Smooth muscle cell (in vitro differentiated cells): ENCODE measurements around the gene SYT1. TPM values are rescaled to one million over a fixed set of nuclear protein-coding genes. Genes with fewer than 3 reads are reported as not detected.

Experiments
- DNase-seq: peaks from one replicate; lab custom pipeline; 2025; ENCODE audit not compliant: unreplicated experiment; lab: John Stamatoyannopoulos, UW
- H2AFZ ChIP-seq: fragments of 200-600 bp; sonication (generic); 2 replicates; pipeline ENCODE4 v1.6.0; 2016; ENCODE audit warnings: antibody characterized with exemption, low read depth, mild to moderate bottlenecking
- H3F3A ChIP-seq: fragments of 200-600 bp; sonication (generic); 2 replicates; pipeline ENCODE4 v1.6.0; 2017; ENCODE audit warnings: antibody characterized with exemption, low read depth
- H3K27ac ChIP-seq: fragments of 200-600 bp; sonication (generic); 2 replicates; pipeline ENCODE4 v1.5.1; 2016; ENCODE audit warnings: low read depth, mild to moderate bottlenecking
- H3K27me3 ChIP-seq: fragments of 200-600 bp; sonication (generic); 2 replicates; pipeline ENCODE4 v1.6.1; 2016; ENCODE audit warnings: low read depth, mild to moderate bottlenecking
- H3K36me3 ChIP-seq: fragments of 200-600 bp; sonication (generic); 2 replicates; pipeline ENCODE4 v1.5.1; 2016; ENCODE audit warnings: low read depth
- H3K4me1 ChIP-seq: fragments of 200-600 bp; sonication (generic); 2 replicates; pipeline ENCODE4 v1.5.1; 2016; ENCODE audit warnings: low read depth
- H3K4me2 ChIP-seq: fragments of 200-600 bp; sonication (generic); 2 replicates; pipeline ENCODE4 v1.6.0; 2016; ENCODE audit warnings: mild to moderate bottlenecking
- H3K4me3 ChIP-seq: fragments of 200-600 bp; sonication (generic); 2 replicates; pipeline ENCODE4 v1.5.1; 2016; ENCODE audit warnings: mild to moderate bottlenecking
- H3K79me2 ChIP-seq: fragments of 200-600 bp; sonication (generic); 2 replicates; pipeline ENCODE4 v1.6.0; 2016; ENCODE audit warnings: low read depth, mild to moderate bottlenecking
- H3K9ac ChIP-seq: fragments of 200-600 bp; sonication (generic); 2 replicates; pipeline ENCODE4 v1.6.0; 2016; ENCODE audit warnings: low read depth
- H3K9me3 ChIP-seq: fragments of 200-600 bp; sonication (generic); replicated peaks from 2 replicates; pipeline ENCODE4 v1.5.1; 2016; ENCODE audit warnings: low read depth
- H4K20me1 ChIP-seq: fragments of 200-600 bp; sonication (generic); 2 replicates; pipeline ENCODE4 v1.6.0; 2016; ENCODE audit warnings: low read depth
- CTCF ChIP-seq: fragments of 200-600 bp; sonication (generic); IDR thresholded peaks from 2 replicates; pipeline ENCODE4 v1.5.1; 2017; ENCODE audit warnings: borderline replicate concordance, mild to moderate bottlenecking, antibody characterized with exemption; ENCODE audit not compliant: insufficient read depth, poor library complexity, severe bottlenecking
- WGBS: methylation state at CpG from one replicate; pipeline ENCODE4 v1.1.7; 2016; ENCODE audit warnings: low lambda C conversion rate; 5-methylcytosine and 5-hydroxymethylcytosine counted together
- polyA plus RNA-seq: library from polyadenylated mRNA; unstranded; fragments of >200 nt; fragmentation: Nextera tagmentation; extraction: Ambion mirVana; gene quantifications from 2 replicates; pipeline ENCODE4 v1.2.1, GENCODE V29; 2016
- total RNA-seq: library from RNA; depleted of rRNA; stranded (reverse); fragments of >200 nt; gene quantifications from 2 replicates; pipeline ENCODE4 v1.2.3, GENCODE V29; 2014

Gene SYT1
- total and polyA plus RNA-seq, 2 experiments from 2014 or later, result 5.2 to 10.2 TPM

GRCh38 chr12:78886719-78887407, 22.3 kb downstream of the SYT1 start:
- H3K36me3 ChIP-seq, result no peaks in the 10 kb centered on the region
- H3K79me2 ChIP-seq, result peaks cover 7% of the 10 kb centered on the region
- no peaks in the 10 kb centered on the region for H3K9me3 ChIP-seq
- H3K4me2 ChIP-seq, result peak overlapping the region; percentile 60
- peak overlapping the region; percentile 74 for H3K9ac ChIP-seq
- no peak for DNase-seq
- no peak for TF ChIP-seq CTCF
- peak overlapping the region; percentile 94 for H3K27ac ChIP-seq
- H4K20me1 ChIP-seq, result no peaks in the 10 kb centered on the region
- peaks cover 10% of the 10 kb centered on the region for H3K4me1 ChIP-seq
- no peak overlapping the region for H3K4me3 ChIP-seq
- peak overlapping the region; percentile 48 for H2AFZ ChIP-seq
- no peaks in the 10 kb centered on the region for H3F3A ChIP-seq
- H3K27me3 ChIP-seq, result no peaks in the 10 kb centered on the region
- 35% methylated on average over 7 of the region's 7 CpGs for WGBS

- Histone ChIP-seq H3K4me2 (peak overlapping the region; percentile 60), H3K4me3 (no peak overlapping the region), H3K4me1 (peaks cover 10% of the 10 kb centered on the region), H3K27me3 (no peaks in the 10 kb centered on the region), H3K9ac (peak overlapping the region; percentile 69), H3K27ac (peak overlapping the region; percentile 94), H3K36me3 (no peaks in the 10 kb centered on the region), H4K20me1 (no peaks in the 10 kb centered on the region), H3K9me3 (no peaks in the 10 kb centered on the region), H3F3A (no peaks in the 10 kb centered on the region), H3K79me2 (peaks cover 10% of the 10 kb centered on the region), H2AFZ (peak overlapping the region; percentile 22)
- WGBS, result 71% methylated on average over 3 of the region's 3 CpGs
- no peak for DNase-seq
- TF ChIP-seq CTCF, result no peak
Measured at GRCh38 chr12:78887444-78887843, 22.9 kb downstream of the SYT1 start.

GRCh38 chr12:78888568-78888967, 24.0 kb downstream of the SYT1 start:
- Histone ChIP-seq H3F3A (no peaks in the 10 kb centered on the region), H4K20me1 (no peaks in the 10 kb centered on the region), H3K36me3 (no peaks in the 10 kb centered on the region), H3K27ac (peak overlapping the region; percentile 17), H3K4me3 (no peak overlapping the region), H3K4me2 (peak overlapping the region; percentile 1), H2AFZ (no peak overlapping the region), H3K4me1 (peaks cover 10% of the 10 kb centered on the region), H3K9me3 (no peaks in the 10 kb centered on the region), H3K79me2 (peaks cover 11% of the 10 kb centered on the region), H3K27me3 (no peaks in the 10 kb centered on the region), H3K9ac (no peak overlapping the region)
- WGBS, result 40% methylated on average over 3 of the region's 3 CpGs
- no peak for DNase-seq
- TF ChIP-seq CTCF, result no peak

- WGBS, result 74% methylated on average over 1 of the region's 1 CpG
- Histone ChIP-seq H2AFZ (no peak overlapping the region), H3K9me3 (no peaks in the 10 kb centered on the region), H3K4me2 (no peak overlapping the region), H4K20me1 (no peaks in the 10 kb centered on the region), H3K27me3 (no peaks in the 10 kb centered on the region), H3K36me3 (no peaks in the 10 kb centered on the region), H3K27ac (no peak overlapping the region), H3K4me3 (no peak overlapping the region), H3K79me2 (peaks cover 13% of the 10 kb centered on the region), H3K9ac (no peak overlapping the region), H3K4me1 (peaks cover 1% of the 10 kb centered on the region), H3F3A (no peaks in the 10 kb centered on the region)
- no peak for TF ChIP-seq CTCF
- no peak for DNase-seq
Measured at GRCh38 chr12:78891646-78892353, 27.2 kb downstream of the SYT1 start.
